ENCODE measurements around the gene SETD2. TPM values are rescaled to one million over a fixed set of nuclear protein-coding genes. Genes with fewer than 3 reads are reported as not detected.

Gene SETD2
- total RNA-seq, 1 experiment from 2014 or later, result 60.8 TPM

DNA sequence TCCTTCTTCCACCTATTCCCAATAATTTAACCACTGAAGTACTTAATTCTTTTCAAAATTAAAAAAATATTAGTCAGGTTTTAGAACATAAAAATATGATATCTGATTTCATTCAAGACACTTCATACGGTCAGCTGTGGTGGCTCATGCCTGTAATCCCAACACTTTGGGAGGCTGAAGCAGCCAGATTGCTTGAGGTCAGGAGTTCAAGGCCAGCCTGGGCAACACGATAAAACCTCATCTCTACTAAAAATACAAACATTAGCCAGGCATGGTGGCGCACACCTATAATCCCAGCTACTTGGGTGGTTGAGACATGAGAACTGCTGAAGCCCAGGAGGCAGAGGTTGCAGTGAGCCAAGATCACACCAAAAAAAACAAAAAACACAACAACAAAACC lies 127.8 kb downstream of the SETD2 start:
- Histone ChIP-seq H3K18ac (ENCODE audit: insufficient read length, low read depth, low read length) (no peak overlapping the region), H4K5ac (ENCODE audit: insufficient read length, low read depth, low read length) (no peak overlapping the region), H2BK20ac (ENCODE audit: low read depth, low read length, poor library complexity, severe bottlenecking) (no peak overlapping the region), H2BK15ac (ENCODE audit: low read depth, low read length) (no peak overlapping the region), H4K91ac (ENCODE audit: insufficient read length, low read depth, low read length) (no peak overlapping the region), H2AK5ac (ENCODE audit: insufficient read length, low read length) (no peak overlapping the region), H3K79me1 (ENCODE audit: insufficient read depth, low read depth, low read length, poor library complexity, severe bottlenecking) (no peaks in the 10 kb centered on the region), H3K23ac (ENCODE audit: insufficient read length, low read depth, low read length) (no peak overlapping the region), H3K9ac (ENCODE audit: extremely low read depth, insufficient read length, low read length) (no peak overlapping the region), H3K56ac (ENCODE audit: insufficient read length, low read depth, low read length) (no peak overlapping the region), H3K4ac (ENCODE audit: low read depth, low read length) (no peak overlapping the region), H3K27me3 (ENCODE audit: insufficient read depth, low read length) (no peaks in the 10 kb centered on the region), H3K14ac (ENCODE audit: insufficient read depth, low read length) (no peak overlapping the region), H3K4me2 (ENCODE audit: insufficient read depth, insufficient read length, low read length) (no peak overlapping the region), H3K79me2 (ENCODE audit: insufficient read depth, low read length) (no peaks in the 10 kb centered on the region), H2BK120ac (ENCODE audit: low read depth, low read length, poor library complexity, severe bottlenecking) (no peak overlapping the region), H3K27ac (ENCODE audit: insufficient read length, low read depth, low read length) (no peak overlapping the region), H3K9me3 (ENCODE audit: control insufficient read depth, low read depth, low read length) (no peaks in the 10 kb centered on the region), H3T11ph (ENCODE audit: low read length) (no peak overlapping the region), H2AFZ (ENCODE audit: low read length) (no peak overlapping the region), H2BK12ac (ENCODE audit: insufficient read length, low read depth, low read length) (no peak overlapping the region), H2BK5ac (ENCODE audit: insufficient read length, low read length) (no peak overlapping the region), H4K8ac (replicated peaks; ENCODE audit: insufficient read length, low read depth, low read length) (no peak overlapping the region), H3K4me1 (ENCODE audit: insufficient read depth, low read length) (no peaks in the 10 kb centered on the region), H4K20me1 (ENCODE audit: control insufficient read depth, insufficient read depth, insufficient read length) (no peaks in the 10 kb centered on the region), H3K23me2 (ENCODE audit: insufficient read length, low read depth, low read length, poor library complexity, severe bottlenecking) (no peaks in the 10 kb centered on the region)
- Mint-ChIP-seq H3K4me3 (no peak overlapping the region), H3K27ac (no peak overlapping the region), H3K36me3 (ENCODE audit: insufficient read depth in 1 of 3, low read depth in 3 of 3) (peaks cover 26 to 68% (median 58%) of the 10 kb centered on the region in 3 experiments), H3K27me3 (ENCODE audit: low read depth) (no peaks in the 10 kb centered on the region), H3K9me3 (no peaks in the 10 kb centered on the region), H3K4me1 (no peaks in the 10 kb centered on the region)
- no peak for DNase-seq
- TF ChIP-seq CTCF (conservative IDR thresholded peaks at IDR 0.05), result no peak
- WGBS (ENCODE audit: extremely low coverage, insufficient read length, low lambda C conversion rate), result no CpG with 5 or more reads among the region's 3 CpGs

All from H9 (cell line).